Measurements from ENCODE around the gene CARD9.

Gene CARD9

DNA sequence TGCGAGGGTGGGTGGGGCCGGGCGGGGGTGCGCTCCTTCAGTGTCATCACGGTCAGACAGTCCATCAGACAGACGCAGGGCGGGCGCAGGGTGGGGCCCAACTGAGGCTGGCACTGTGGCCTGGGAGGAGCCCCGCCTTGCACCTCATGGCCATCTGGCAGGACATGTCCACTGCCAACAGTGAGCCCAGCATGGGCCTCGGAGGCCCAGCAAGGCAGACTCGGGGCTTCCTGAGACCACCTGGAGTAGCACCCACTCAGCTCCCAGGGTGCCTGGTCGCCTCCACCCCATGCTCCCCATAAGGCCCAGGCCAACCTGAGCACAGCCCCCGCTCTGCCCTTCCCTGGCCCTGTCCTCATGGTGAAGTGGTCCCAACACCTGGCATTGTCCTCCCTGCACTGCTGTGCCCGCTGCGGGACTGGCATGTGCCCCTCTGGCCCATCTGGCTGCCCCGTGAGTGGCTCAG is 54.7 kb downstream of the CARD9 start:
- no peak for DNase-seq

DNA sequence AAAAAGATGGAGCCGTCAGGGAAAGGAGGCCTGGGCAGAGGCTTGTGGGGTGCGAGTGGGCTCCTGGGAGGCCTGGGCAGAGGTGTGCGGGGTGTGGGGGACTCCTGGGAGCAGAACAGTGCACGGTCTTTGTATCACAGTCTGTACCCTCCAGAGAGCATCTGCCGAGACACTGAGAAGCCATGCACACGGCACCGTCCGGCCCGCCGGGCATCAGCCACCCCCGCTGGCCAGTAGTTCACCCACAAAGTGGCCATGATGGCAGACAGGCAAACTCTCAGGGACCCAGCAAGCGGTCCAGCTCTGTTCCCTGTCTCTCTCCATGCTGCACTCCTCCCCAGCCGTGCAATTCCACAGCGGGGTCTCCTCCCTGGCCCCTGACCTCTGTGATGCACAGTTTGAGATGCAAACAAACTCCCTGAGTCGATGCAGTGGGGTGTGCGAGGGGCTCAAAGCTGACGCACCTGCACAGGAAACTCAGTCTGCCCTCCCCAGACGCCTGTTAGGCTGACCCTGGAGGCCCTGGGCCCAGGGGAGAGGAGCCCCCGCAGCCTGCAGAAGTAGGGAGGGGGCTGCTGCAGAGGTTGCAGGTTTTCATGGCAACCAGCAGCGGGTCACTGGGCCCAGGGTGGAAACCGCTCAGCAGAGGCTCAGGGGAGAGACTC is 55.2 kb downstream of the CARD9 start:
- no peak for DNase-seq

DNA sequence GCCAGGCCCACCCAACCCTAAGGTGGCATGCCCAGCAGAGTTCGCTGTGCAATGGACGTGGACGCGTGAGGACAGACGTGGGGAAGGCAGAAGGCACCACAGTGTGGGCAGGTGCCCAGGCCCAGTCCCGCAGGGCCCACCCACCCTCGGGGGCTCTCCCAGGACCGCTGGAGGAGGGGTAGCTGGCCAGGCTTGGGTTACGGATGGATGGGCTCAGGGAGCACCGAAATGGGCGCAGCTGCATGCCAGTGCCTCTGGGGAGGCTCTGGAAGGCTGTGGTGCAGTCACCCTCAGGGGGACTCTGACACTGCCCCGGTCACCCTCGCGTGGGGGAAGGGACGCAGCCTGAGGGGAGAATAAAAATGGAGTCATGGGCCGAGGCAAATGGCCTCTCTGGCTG is 55.8 kb downstream of the CARD9 start:
- DNase-seq, result no peak

DNA sequence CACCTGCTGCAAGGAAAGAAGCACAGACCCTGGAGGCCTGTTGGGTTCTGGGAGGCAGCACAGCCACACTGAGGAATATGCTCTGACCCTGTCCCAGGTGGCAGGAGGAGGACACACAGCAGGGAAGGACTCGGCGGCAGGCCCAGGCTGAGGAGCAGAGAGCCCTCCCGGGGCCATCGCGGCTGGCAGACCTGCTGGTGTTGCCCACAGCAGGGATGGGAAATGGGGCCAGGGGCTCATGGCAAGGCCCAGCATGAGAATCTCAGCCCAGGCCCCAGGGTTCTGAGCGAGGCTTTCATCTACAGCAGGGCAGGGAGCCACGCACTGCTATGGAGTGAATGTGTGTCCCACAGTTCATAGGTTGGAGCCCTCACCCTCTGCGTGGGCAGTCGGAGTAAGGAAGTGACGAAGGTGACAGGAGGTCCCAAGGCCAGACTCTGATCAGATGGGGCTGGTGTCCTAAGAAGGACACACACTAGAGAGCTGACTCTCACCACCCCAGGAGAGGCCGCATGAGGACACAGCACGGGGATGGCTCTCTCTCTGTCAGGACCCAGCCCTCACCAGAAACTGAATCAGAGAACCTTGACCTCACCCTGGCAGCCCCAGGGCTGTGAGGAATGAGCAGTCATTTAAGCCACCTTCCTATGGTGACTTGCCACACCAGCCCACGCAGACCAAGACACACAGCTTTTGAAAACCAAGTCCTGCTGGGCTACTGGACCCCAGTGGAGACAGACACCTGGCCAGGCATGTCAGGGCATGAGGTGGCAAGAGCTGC is 56.4 kb downstream of the CARD9 start:
- no peak for DNase-seq

DNA sequence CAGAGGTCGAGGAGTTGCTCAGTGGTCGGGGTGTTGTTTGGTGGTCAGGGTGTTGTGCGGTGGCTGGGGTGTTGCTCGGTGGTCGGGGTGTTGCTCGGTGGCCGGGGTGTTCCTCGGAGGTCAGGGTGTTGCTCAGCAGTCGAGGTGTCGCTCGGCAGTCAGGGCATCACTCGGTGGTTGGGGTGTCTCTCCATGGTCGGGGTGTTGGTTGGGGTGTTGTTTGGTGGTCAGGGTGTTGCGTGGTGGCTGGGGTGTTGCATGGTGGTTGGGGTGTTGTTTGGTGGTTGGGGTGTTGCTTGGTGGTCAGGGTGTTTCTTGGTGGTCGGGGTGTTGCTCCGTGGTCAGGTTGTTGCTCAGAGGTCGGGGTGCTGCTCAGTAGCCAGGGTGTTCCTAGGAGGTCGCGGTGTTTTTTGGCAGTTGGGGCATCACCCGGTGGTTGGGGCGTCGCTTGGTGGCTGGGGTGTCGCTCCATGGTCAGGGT is 57.2 kb downstream of the CARD9 start:
- no peak for DNase-seq

DNA sequence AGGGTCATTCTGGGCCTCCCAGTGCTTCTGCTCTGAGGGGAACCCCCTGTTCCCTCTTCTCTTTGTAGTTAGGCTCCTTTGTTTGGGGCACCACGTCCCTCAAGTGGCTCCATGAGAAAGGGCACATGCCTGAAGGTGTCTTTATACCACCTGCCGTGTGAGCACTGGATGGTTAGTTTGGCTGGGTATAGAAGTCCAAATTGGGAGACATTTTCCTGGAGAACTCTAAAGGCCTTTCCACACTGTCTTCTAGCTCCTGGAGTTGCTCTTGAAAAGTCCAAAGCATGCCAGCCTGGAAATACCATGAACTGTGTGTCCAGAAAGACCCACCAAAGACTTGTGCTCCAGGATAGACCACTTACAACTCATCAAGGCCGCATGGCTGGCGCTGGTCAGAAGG is 58.5 kb downstream of the CARD9 start:
- no peak for DNase-seq

DNA sequence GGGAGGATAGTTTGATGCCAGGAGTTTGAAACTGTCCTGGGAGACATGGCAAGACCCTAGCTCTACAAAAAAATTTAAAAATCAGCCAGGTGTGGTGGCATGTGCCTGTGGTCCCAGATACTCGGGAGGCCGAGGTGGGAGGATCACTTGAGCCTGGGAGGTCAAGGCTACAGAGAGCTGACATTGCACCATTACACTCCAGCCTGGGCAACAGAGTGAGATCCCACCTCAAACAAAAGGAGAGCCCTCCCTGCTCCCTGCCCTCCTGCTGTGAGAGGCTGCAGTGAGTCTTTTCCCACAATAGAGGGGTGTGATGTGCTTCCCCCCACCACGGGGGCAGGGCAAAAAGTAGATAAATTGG is 59.4 kb downstream of the CARD9 start:
- DNase-seq, result no peak
